Uterus (tissue), 2 donors: ENCODE data around the gene MED10.

ENCODE experiments used
- POLR2A ChIP-seq, 2 donors: fragments of 450-650 bp; IDR thresholded peaks; one replicate each; pipeline ENCODE4 v1.6.1; 2016; ENCODE audit warnings: antibody characterized with exemption in 2 of 2, mild to moderate bottlenecking in 1 of 2, moderate library complexity in 1 of 2
- TF ChIP-seq, protein P1 (sequence below), 4 experiments: fragments of 200-600 bp in 2 of 4; fragments of 450-650 bp in 2 of 4; sonication (generic) in 2 of 4; IDR thresholded peaks; one replicate each; pipeline ENCODE4 v1.5.1; 2016 to 2019; ENCODE audit warnings: antibody characterized with exemption in 4 of 4, mild to moderate bottlenecking in 2 of 4, moderate library complexity in 1 of 4

DNA sequence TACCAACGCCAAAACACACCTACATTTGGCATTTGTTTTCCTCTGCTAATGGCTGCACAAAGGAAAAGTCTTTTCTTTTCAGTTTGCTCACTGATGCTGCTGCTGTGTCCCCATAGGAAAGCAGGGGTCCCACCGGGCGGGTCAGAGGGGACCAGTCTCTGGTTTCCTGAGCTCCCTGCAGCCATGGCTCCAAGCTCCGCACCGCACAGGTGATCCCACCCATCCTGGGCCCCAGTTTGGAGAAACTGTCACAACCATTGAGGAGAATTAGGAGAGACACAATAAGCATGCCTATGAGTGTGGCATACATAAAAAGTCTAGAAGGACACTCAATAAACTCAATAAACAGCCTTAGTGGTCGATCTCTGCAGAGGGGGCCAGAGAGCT, 19.9 kb downstream of the MED10 start:
- TF ChIP-seq, protein P1, sequence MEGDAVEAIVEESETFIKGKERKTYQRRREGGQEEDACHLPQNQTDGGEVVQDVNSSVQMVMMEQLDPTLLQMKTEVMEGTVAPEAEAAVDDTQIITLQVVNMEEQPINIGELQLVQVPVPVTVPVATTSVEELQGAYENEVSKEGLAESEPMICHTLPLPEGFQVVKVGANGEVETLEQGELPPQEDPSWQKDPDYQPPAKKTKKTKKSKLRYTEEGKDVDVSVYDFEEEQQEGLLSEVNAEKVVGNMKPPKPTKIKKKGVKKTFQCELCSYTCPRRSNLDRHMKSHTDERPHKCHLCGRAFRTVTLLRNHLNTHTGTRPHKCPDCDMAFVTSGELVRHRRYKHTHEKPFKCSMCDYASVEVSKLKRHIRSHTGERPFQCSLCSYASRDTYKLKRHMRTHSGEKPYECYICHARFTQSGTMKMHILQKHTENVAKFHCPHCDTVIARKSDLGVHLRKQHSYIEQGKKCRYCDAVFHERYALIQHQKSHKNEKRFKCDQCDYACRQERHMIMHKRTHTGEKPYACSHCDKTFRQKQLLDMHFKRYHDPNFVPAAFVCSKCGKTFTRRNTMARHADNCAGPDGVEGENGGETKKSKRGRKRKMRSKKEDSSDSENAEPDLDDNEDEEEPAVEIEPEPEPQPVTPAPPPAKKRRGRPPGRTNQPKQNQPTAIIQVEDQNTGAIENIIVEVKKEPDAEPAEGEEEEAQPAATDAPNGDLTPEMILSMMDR (IDR thresholded peaks at IDR 0.05), result no peak
- no peak for TF ChIP-seq POLR2A (IDR thresholded peaks at IDR 0.05)
